ENCODE results near the gene TBC1D23.
"Not testable (repeated sequence)": the region's sequence is repeated elsewhere in the genome, so short reads cannot be mapped to it uniquely, and the experiment has no call there.

TBC1D23 gene

GRCh38 chr3:100254168-100254777 is 6.5 kb upstream of the TBC1D23 start:
- no peak for FAIRE-seq
- DNase-seq (ENCODE audit: insufficient read length, low spot score): peak; percentile 56

- DNase-seq (ENCODE audit: insufficient read length, low spot score): no peak
- FAIRE-seq: no peak
Observed at GRCh38 chr3:100256731-100257151, 4.1 kb upstream of the TBC1D23 start.

GRCh38 chr3:100257586-100257985 is 3.2 kb upstream of the TBC1D23 start:
- FAIRE-seq: no peak
- DNase-seq (ENCODE audit: insufficient read length, low spot score): no peak

DNA sequence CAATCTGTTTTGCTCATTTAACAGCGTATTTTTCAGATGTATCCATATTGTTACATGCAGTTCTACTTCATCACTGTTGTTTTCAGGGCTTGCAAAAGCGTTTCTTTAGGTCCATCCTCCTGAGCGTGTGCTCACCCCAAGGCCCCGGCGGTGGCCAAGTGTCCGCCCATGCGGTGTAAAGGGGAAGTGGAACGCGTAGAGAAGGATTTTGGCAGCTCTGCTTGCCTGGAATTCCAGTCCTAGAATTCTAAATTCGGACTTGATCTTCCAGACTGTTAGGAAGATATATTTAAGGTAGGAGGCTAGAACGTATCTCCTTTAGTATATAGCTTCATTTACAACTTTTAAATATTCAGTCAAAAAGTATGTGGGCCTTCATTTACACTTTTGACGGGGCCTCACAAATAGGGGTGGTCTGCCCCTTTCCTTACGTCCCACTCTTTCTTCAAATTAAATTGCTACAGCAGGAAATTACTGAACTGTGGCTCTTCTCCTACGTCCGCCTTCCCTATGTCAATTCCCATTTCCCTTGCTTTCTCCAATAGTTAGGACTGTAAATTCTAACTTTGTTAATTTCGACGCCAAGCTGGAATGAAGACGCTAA is 609 bp upstream of the TBC1D23 start:
- DNase-seq (ENCODE audit: insufficient read length, low spot score): no peak
- FAIRE-seq: no peak

DNA sequence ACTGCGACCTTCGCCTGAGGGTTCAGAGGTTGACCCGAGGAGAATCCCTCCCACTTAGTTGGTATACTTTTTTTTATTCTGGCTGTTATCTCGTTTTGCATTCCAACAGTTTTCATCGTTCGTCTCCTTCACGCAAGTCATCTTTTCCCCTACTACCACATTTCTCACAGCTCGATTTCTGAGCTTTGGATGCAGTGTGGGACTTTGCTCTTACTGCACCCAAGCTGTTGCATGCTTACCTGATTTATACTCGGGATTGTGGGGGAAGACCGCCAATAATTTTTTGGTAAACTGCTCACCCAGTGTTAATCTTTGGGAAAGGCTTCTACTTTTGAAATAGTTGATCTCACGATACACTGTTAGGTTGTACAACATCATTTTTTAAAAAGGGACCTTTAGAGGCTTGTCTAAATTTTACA is 702 bp downstream of the TBC1D23 start:
- no peak for FAIRE-seq
- DNase-seq (ENCODE audit: insufficient read length, low spot score): no peak

- not testable (repeated sequence) for DNase-seq (ENCODE audit: insufficient read length, low spot score); FAIRE-seq
Observed at GRCh38 chr3:100262925-100263324, 2.1 kb downstream of the TBC1D23 start.

DNA sequence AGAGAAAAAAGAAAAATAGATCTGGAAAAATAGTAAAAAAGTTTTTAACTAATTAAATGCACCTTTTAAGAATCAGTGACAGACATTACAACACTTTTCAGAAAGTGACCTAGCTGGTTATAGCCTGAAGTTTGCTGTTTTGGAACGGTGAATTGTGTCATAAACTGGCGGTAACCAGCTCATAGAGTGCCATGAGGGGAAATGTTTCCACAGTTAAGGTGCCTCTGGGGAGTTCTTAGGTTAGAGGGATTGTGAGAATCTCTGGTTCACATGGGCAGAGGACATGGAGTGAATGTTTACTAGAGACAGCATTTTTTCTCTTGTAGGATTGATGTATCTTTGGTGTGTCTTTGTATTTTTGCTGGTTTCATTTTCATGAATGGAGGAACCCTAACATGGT is 2.8 kb downstream of the TBC1D23 start:
- DNase-seq (ENCODE audit: insufficient read length, low spot score): no peak
- FAIRE-seq: no peak

GRCh38 chr3:100264242-100264641 is 3.5 kb downstream of the TBC1D23 start:
- FAIRE-seq (no peak), DNase-seq (ENCODE audit: insufficient read length, low spot score) (no peak)

GRCh38 chr3:100265016-100265415 is 4.2 kb downstream of the TBC1D23 start:
- DNase-seq (ENCODE audit: insufficient read length, low spot score): no peak
- FAIRE-seq: no peak

GRCh38 chr3:100266531-100266930 is 5.7 kb downstream of the TBC1D23 start:
- DNase-seq (ENCODE audit: insufficient read length, low spot score): no peak

DNA sequence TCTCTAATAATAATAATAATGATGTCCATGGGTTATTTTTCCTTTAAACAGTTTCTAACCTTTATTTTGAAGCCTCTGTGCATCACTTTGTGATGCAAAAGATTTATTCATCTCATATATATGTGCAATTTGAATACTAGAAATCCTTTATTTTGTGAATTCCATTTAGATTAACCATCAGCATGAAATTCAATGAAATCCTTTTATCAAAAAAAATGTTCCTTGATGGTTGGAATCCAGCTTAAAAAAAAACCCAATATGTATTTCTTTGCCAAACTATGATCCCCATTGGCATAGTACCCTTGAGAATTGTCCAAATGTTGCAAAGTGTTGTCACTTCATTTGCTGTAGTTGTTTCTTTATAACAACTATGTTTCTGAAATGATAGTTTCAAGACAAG is 7.4 kb downstream of the TBC1D23 start:
- FAIRE-seq: no peak
- DNase-seq (ENCODE audit: insufficient read length, low spot score): no peak

More at GRCh38 chr3:100266531-100266930, 5.7 kb downstream of the TBC1D23 start:
- no peak for FAIRE-seq

DNA sequence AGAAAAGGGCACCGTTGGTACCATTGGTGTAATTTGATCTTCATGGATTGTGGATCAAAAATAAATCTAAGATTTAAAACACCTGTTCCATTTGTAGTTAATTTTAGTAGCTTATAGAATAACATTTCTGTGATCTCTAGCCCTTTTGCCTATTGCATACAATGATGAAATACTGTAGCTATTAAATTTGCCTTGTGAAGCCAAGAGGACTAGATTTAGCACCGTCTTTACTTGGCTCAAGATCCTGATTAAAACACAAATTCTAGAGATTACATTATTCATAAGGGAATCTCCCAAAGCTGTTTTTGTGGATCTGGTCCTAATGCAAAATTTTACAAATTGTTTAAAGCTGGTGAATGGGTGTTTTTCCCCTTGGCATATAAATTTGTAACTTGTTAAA is 8.2 kb downstream of the TBC1D23 start:
- DNase-seq (ENCODE audit: insufficient read length, low spot score): no peak

DNA sequence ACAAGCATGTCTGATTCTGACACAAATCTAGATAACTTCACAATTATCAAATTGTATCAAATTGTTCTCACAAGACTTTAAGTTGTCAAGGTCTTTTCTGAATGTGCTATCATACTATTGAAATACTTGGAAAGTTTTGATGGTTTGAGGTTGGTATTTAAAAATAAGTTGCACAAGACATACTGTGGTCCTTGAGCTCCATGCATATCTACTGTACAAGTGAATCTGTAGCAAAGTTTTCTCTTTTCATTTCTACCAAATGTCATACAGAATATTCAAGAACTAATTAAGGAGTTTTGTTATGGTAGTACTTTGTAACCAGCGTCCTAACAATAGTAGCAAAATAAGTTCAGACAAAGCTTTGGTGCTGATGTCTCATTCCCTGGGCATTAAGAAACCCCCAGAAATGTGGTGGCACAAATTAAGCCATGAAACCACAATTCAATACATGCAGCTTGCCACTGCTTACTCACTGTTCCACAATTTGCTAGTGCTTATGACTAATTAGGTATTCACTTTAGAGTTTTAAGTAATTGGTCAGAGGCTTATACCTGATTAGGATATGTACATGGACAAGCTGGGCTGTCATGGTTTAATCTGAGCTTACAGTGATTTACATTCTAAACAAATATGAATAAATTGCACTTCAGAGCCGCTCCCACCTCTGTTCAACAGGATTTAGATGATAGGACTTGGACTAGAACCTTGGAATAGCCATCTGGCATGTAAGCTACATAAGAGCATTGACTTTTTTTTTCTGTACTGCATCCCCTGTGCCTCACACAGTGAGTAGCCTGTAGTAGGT is 8.8 kb downstream of the TBC1D23 start:
- FAIRE-seq: no peak
- peak; percentile 42 for DNase-seq (ENCODE audit: insufficient read length, low spot score)

More for the DNA sequence above, 8.2 kb downstream of the TBC1D23 start:
- FAIRE-seq: no peak

DNA sequence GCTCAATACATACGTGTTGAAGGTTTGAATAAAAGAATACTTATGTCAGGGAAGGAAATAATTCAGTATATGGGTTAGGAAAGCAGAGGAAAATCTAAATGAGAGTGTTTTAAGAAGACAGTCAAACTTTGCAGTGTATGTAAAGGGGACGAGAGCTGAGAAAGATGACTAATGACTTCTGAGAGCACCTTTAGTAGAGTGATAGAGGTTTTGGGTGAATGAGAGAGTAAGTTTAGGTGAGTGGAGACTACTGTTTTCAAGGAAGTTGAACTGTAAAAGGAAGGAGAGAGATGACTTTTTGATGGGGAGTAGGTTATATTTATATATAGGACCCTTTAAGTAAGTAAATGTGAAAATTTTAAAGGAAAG is 9.4 kb downstream of the TBC1D23 start:
- no peak for DNase-seq (ENCODE audit: insufficient read length, low spot score)
- no peak for FAIRE-seq

DNA sequence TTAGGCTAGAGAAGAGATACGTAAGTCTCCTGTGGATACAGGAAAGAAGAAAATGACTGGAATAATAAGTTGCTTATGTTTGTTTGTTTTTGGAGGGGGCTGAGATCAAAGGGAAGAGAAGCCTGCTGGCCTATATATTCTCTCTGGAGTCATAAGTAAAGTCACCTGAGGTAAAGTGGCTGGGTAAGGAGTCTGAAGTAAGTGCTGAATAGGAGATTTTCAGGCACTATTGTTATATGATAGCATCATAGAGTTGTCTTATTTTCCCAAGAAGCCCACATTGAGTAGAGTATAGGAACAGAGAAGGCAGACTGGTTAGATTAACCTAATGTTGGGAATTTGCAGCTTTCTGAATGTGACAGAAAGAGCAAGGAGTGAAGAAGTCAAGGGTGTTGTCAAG is 10.7 kb downstream of the TBC1D23 start:
- no peak for FAIRE-seq

DNA sequence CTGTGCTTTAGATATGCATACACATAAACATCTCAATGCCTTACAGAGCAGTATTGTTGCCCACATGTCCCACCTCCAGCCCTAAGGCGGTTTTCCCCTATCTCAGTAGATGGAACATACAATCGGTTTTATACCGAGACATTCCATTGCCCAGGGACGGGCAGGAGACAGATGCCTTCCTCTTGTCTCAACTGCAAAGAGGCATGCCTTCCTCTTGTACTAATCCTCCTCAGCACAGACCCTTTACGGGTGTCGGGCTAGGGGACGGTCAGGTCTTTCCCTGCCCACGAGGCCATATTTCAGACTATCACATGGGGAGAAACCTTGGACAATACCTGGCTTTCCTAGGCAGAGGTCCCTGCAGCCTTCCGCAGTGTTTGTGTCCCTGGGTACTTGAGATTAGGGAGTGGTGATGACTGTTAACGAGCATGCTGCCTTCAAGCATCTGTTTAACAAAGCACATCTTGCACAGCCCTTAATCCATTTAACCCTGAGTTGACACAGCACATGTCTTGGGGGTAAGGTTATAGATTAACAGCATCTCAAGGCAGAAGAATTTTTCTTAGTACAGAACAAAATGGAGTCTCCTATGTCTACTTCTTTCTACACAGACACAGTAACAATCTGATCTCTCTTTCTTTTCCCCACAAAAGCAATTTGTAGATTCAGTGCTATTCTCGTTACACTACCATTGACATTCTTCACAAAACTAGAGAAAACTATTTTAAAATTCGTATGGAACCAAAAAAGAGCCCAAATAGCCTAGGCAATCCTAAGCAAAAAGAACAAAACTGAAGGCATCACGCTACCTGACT is 12.2 kb downstream of the TBC1D23 start:
- not testable (repeated sequence) for FAIRE-seq; DNase-seq (ENCODE audit: insufficient read length, low spot score)

More for the DNA sequence above, 10.7 kb downstream of the TBC1D23 start:
- DNase-seq (ENCODE audit: insufficient read length, low spot score): no peak

GRCh38 chr3:100274361-100274760 is 13.6 kb downstream of the TBC1D23 start:
- no peak for FAIRE-seq
- no peak for DNase-seq (ENCODE audit: insufficient read length, low spot score)

- DNase-seq (ENCODE audit: insufficient read length, low spot score) (no peak), FAIRE-seq (no peak)
Observed at GRCh38 chr3:100277255-100277800, 16.5 kb downstream of the TBC1D23 start.

DNA sequence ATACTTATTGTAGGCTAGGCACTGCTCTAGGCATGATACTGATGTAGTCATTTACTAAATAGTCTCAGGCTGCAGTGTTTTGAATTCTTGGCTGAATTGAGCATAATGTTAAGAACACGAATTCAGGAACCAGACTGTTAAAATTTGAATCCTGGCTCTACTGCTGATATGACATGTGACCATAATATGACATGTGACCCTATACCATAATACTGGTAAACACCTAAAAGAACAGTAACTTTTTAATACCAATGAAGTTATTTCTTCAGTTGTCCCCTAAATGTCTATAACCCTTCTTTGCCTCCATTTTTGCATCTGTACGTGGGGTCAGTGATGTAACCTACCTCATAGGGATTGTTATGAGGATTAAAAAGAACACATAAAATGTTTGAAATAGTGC is 18.1 kb downstream of the TBC1D23 start:
- no peak for FAIRE-seq
- DNase-seq (ENCODE audit: insufficient read length, low spot score): no peak

- DNase-seq (ENCODE audit: insufficient read length, low spot score): no peak
- FAIRE-seq: no peak
Observed at GRCh38 chr3:100288288-100288894, 27.6 kb downstream of the TBC1D23 start.
